PC-3 (cell line): ENCODE data around the gene MLYCD. TPM values are rescaled to one million over a fixed set of nuclear protein-coding genes. Genes with fewer than 3 reads are reported as not detected.

Experiments
- ATAC-seq: fragments of 200-7000 bp; cut with Tn5 transposase; 2 replicates; pipeline ENCODE4 v1.9.1; 2020; ENCODE audit warnings: mild to moderate bottlenecking, moderate library complexity
- BruUV-seq: library from RNA; stranded (reverse); fragments of 400-500 nt; replicated peaks from 2 replicates; lab custom pipeline; 2021; lab: Mats Ljungman, UMichigan
- CTCF ChIA-PET: fragments of 300-600 bp; sonication (Branson Sonifier 250); formaldehyde crosslinking; loops from one replicate; lab custom pipeline; 2022; ENCODE audit warnings: antibody characterized with exemption; lab: Charles Lee
- POLR2A ChIA-PET: fragments of 300-600 bp; sonication (Branson Sonifier 250); formaldehyde crosslinking; loops from one replicate; lab custom pipeline; 2022; ENCODE audit warnings: antibody characterized with exemption; ENCODE audit not compliant: unreplicated experiment; lab: Charles Lee
- DNase-seq: peaks from one replicate; pipeline ENCODE4 v3.0.0-alpha.2; 2015
- H2AFZ ChIP-seq: fragments of 300-600 bp; sonication (generic); 2 replicates; pipeline ENCODE4 v1.6.0; 2016; ENCODE audit warnings: antibody characterized with exemption, low read length
- H3F3A ChIP-seq: fragments of 300-600 bp; sonication (generic); one replicate; pipeline ENCODE4 v1.6.0; 2017; ENCODE audit warnings: antibody characterized with exemption, low read length, control low read depth, mild to moderate bottlenecking; ENCODE audit not compliant: unreplicated experiment
- H3K27ac ChIP-seq: fragments of 300-600 bp; sonication (generic); 2 replicates; pipeline ENCODE4 v1.5.1; 2016; ENCODE audit warnings: mild to moderate bottlenecking, low read length
- H3K27me3 ChIP-seq: fragments of 300-600 bp; sonication (generic); 2 replicates; pipeline ENCODE4 v1.6.1; 2016; ENCODE audit warnings: low read length, mixed read lengths
- H3K36me3 ChIP-seq: fragments of 300-600 bp; sonication (generic); 2 replicates; pipeline ENCODE4 v1.6.1; 2016; ENCODE audit warnings: low read depth, mixed run types, low read length, mixed read lengths
- H3K4me1 ChIP-seq: fragments of 300-600 bp; sonication (generic); 2 replicates; pipeline ENCODE4 v1.5.1; 2016; ENCODE audit warnings: low read length; ENCODE audit not compliant: insufficient read depth
- H3K4me2 ChIP-seq: fragments of 300-600 bp; sonication (generic); 2 replicates; pipeline ENCODE4 v1.6.0; 2016; ENCODE audit warnings: low read length
- H3K4me3 ChIP-seq: fragments of 300-600 bp; sonication (generic); 2 replicates; pipeline ENCODE4 v1.5.1; 2016; ENCODE audit warnings: mild to moderate bottlenecking, low read length, mixed read lengths
- H3K79me2 ChIP-seq: fragments of 300-600 bp; sonication (generic); 2 replicates; pipeline ENCODE4 v1.6.1; 2017; ENCODE audit warnings: low read length, mixed read lengths
- H3K9ac ChIP-seq: fragments of 300-600 bp; sonication (generic); 2 replicates; pipeline ENCODE4 v1.6.0; 2016; ENCODE audit warnings: mild to moderate bottlenecking, low read length
- H3K9me2 ChIP-seq: fragments of 300-600 bp; sonication (generic); replicated peaks from 2 replicates; pipeline ENCODE4 v1.6.1; 2016; ENCODE audit warnings: mixed run types, low read length, mixed read lengths
- H3K9me3 ChIP-seq: fragments of 300-600 bp; sonication (generic); 2 replicates; pipeline ENCODE4 v1.6.1; 2016; ENCODE audit warnings: low read length, mixed read lengths
- H4K20me1 ChIP-seq: fragments of 300-600 bp; sonication (generic); 2 replicates; pipeline ENCODE4 v1.6.1; 2016; ENCODE audit warnings: low read length, mixed read lengths
- CTCF ChIP-seq: fragments of 300-600 bp; sonication (generic); conservative IDR thresholded peaks from 2 replicates; pipeline ENCODE4 v1.5.1; 2017; ENCODE audit warnings: antibody characterized with exemption, low read depth, mild to moderate bottlenecking, low read length
- EZH2 ChIP-seq: fragments of 300-600 bp; sonication (generic); IDR thresholded peaks from one replicate; pipeline ENCODE4 v1.6.1; 2017; ENCODE audit warnings: antibody characterized with exemption, mild to moderate bottlenecking, low read length; ENCODE audit not compliant: unreplicated experiment
- EZH2phosphoT487 ChIP-seq: fragments of 300-600 bp; sonication (generic); IDR thresholded peaks from 2 replicates; pipeline ENCODE4 v1.6.1; 2018; ENCODE audit warnings: mild to moderate bottlenecking, antibody characterized with exemption, low read length, borderline replicate concordance
- intact Hi-C: fragments of 100-400 bp; cut with micrococcal nuclease; formaldehyde crosslinking; loops from 2 replicates; pipeline ENCODE4 v1.9.0; 2023
- total RNA-seq: library from RNA; depleted of rRNA; stranded (reverse); fragments of >200 nt; gene quantifications from 2 replicates; pipeline ENCODE4 v1.2.3, GENCODE V29; 2014

MLYCD gene
- total RNA-seq, 1 experiment from 2014 or later: 0.95 TPM

DNA sequence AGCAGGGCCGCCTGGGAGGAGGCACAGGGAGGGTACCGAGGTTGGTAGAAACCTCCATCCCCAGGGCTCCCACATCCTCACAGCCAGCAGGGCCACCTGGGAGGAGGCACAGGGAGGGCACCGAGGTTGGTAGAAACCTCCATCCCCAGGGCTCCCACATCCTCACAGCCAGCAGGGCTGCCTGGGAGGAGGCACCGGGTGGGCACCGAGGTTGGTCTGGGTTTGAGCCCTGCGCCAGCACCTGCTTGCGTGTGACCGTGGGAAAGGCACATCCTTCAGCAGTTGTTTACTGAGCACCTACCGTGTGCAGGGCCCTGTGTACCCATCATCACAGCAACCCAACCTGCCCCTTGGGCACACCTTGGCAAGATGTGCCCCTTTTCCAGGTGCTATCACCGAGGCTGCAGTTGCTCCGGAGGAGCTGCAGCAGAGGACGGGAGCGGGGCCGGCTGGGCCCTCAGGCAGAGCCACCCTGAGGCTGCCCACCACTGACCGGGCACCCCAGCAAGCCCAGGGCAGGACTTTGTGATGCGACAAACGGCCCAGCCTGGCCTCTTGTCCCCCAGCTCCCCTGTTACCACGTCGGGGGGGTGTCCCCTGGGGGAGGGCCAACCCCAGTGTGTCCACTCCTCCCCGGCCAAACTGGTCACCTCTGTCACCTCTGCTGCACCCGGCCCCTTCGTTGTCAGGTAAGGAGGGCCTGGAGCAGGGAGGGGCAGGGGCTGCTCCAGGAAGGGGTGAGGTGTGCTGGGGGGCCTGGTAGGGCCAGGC, 32.0 kb downstream of the MLYCD start:
- Histone ChIP-seq H3K9ac (no peak overlapping the region), H3K36me3 (no peaks in the 10 kb centered on the region), H3K4me1 (peaks cover 10% of the 10 kb centered on the region), H3K4me2 (no peak overlapping the region), H3K4me3 (no peak overlapping the region), H4K20me1 (no peaks in the 10 kb centered on the region), H3K9me3 (no peaks in the 10 kb centered on the region), H2AFZ (no peak overlapping the region), H3K27me3 (no peaks in the 10 kb centered on the region), H3F3A (no peaks in the 10 kb centered on the region), H3K79me2 (no peaks in the 10 kb centered on the region), H3K9me2 (no peaks in the 10 kb centered on the region), H3K27ac (no peak overlapping the region)
- intact Hi-C loops: no loop called here
- CTCF ChIA-PET: no interaction called here
- BruUV-seq: no TSS peak
- POLR2A ChIA-PET: no interaction called here
- TF ChIP-seq EZH2 (no peak), EZH2phosphoT487 (no peak), CTCF (no peak)
- no peak for DNase-seq
- no peak for ATAC-seq

- CTCF ChIA-PET: no interaction called here
- H3K27me3 ChIP-seq: no peaks in the 10 kb centered on the region
- POLR2A ChIA-PET: no interaction called here
- TF ChIP-seq EZH2 (no peak), EZH2phosphoT487 (no peak), CTCF (no peak)
- no peak overlapping the region for H3K9ac ChIP-seq
- peaks cover 6% of the 10 kb centered on the region for H3K4me1 ChIP-seq
- no peaks in the 10 kb centered on the region for H3K9me3 ChIP-seq
- no peaks in the 10 kb centered on the region for H3K36me3 ChIP-seq
- no peak overlapping the region for H3K27ac ChIP-seq
- H3K4me3 ChIP-seq: no peak overlapping the region
- no peaks in the 10 kb centered on the region for H3K79me2 ChIP-seq
- no TSS peak for BruUV-seq
- intact Hi-C loops: no loop called here
- no peak for DNase-seq
- no peaks in the 10 kb centered on the region for H4K20me1 ChIP-seq
- H2AFZ ChIP-seq: no peak overlapping the region
- ATAC-seq: no peak
- no peaks in the 10 kb centered on the region for H3K9me2 ChIP-seq
- H3K4me2 ChIP-seq: no peak overlapping the region
- H3F3A ChIP-seq: no peaks in the 10 kb centered on the region
These were observed 32.6 kb downstream of the MLYCD start for GRCh38 chr16:83931556-83931955.

DNA sequence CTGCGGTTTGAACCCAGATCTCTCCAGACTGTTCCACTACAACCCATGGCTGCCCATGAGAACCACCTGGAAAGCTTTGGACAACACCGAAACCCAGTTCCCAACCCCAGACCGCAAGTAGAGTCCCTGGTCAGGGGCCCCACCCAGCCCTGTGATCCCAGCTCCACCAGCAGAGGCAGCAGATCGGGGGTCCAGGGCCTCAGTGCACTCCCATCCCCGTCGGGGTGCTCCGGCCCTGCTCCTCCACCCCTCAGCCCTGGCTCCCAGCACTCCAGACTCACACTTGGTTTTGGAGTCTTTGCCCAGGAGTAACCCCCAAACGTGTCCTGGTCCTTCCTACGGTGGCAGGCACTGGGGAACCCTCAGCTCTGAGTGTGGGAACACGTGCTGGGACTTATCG, 33.4 kb downstream of the MLYCD start:
- Histone ChIP-seq H3K9me2 (no peaks in the 10 kb centered on the region), H3K9me3 (no peaks in the 10 kb centered on the region), H3K9ac (no peak overlapping the region), H4K20me1 (no peaks in the 10 kb centered on the region), H3K36me3 (no peaks in the 10 kb centered on the region), H3K4me1 (peaks cover 4% of the 10 kb centered on the region), H3F3A (no peaks in the 10 kb centered on the region), H3K27me3 (no peaks in the 10 kb centered on the region), H3K27ac (no peak overlapping the region), H3K79me2 (no peaks in the 10 kb centered on the region), H3K4me2 (no peak overlapping the region), H2AFZ (no peak overlapping the region), H3K4me3 (no peak overlapping the region)
- TF ChIP-seq EZH2 (no peak), CTCF (no peak), EZH2phosphoT487 (no peak)
- CTCF ChIA-PET: no interaction called here
- POLR2A ChIA-PET: no interaction called here
- DNase-seq: no peak
- ATAC-seq: no peak
- intact Hi-C loops: no loop called here
- no TSS peak for BruUV-seq
